Esophagus (tissue), 2 donors: Measurements from ENCODE around the gene WRAP53. TPM values are rescaled to one million over a fixed set of nuclear protein-coding genes. Genes with fewer than 3 reads are reported as not detected.

ENCODE experiments used
- H3K27ac ChIP-seq, 2 donors: one replicate each; pipeline ENCODE4 v1.5.1; 2013; ENCODE audit warnings: low read depth in 2 of 2, mild to moderate bottlenecking in 2 of 2, inconsistent platforms in 1 of 2, low read length in 1 of 2, moderate library complexity in 1 of 2
- H3K27me3 ChIP-seq, 2 donors: one replicate each; pipeline ENCODE4 v1.6.1; 2013; ENCODE audit warnings: low read length in 2 of 2, control low read depth in 1 of 2, mild to moderate bottlenecking in 1 of 2; ENCODE audit not compliant: insufficient read depth in 2 of 2, control insufficient read depth in 1 of 2
- H3K36me3 ChIP-seq, 2 donors: one replicate each; pipeline ENCODE4 v1.6.1; 2013; ENCODE audit warnings: low read length in 1 of 2; ENCODE audit not compliant: control insufficient read depth in 2 of 2, insufficient read depth in 2 of 2
- H3K4me1 ChIP-seq, 2 donors: one replicate each; pipeline ENCODE4 v1.6.1; 2013; ENCODE audit warnings: low read length in 1 of 2; ENCODE audit not compliant: control insufficient read depth in 2 of 2, insufficient read depth in 2 of 2
- H3K4me3 ChIP-seq, 2 donors: one replicate each; pipeline ENCODE4 v1.5.1; 2013; ENCODE audit warnings: low read length in 2 of 2, mild to moderate bottlenecking in 2 of 2, low read depth in 1 of 2, moderate library complexity in 1 of 2
- H3K9me3 ChIP-seq, 2 donors: one replicate each; pipeline ENCODE4 v1.6.1; 2013; ENCODE audit warnings: mild to moderate bottlenecking in 2 of 2, low read depth in 1 of 2, low read length in 1 of 2, moderate library complexity in 1 of 2; ENCODE audit not compliant: control insufficient read depth in 2 of 2, insufficient read depth in 1 of 2
- WGBS, 2 donors: extraction: QIAGEN DNeasy Blood & Tissue Kit; methylation state at CpG; one replicate each; pipeline ENCODE4 v1.1.7; 2013; 5-methylcytosine and 5-hydroxymethylcytosine counted together
- polyA plus RNA-seq, 2 donors: library from polyadenylated mRNA; stranded (reverse); fragments of 200-250 nt; gene quantifications; one replicate each; pipeline ENCODE4 v1.2.3, GENCODE V29; 2013
- donor health status: healthy with polysubstance abuse.
- donor health status: Bipolar disorder and iron deficiency.

WRAP53 gene
- polyA plus RNA-seq, 2 donors = 5.5 to 13.3 TPM

DNA sequence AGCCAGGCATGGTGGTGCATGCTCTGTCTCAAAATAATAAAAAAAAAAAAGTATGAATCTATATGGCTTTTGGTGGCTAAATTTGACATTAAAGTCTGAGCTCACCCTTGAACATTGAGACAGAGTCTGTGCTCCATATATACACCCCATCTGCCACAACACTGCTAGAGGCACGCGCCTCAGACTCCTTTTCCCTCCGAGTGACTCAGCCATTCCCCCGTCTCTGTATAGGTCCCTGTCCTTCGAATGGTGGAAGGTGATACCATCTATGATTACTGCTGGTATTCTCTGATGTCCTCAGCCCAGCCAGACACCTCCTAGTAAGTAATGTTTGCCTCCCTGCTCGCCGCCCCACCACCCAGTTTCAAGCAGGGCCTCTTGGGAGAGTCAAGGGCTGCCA lies 12.2 kb downstream of the WRAP53 start:
- Histone ChIP-seq H3K27ac (no peak overlapping the region), H3K27me3 (peaks cover 0 to 5% of the 10 kb centered on the region in 2 donors), H3K9me3 (no peaks in the 10 kb centered on the region), H3K36me3 (peaks cover 8 to 12% of the 10 kb centered on the region in 2 donors), H3K4me3 (no peak overlapping the region), H3K4me1 (peaks cover 0 to 9% of the 10 kb centered on the region in 2 donors)
- WGBS, 2 donors = 94% methylated on average over 7 of the region's 7 CpGs

DNA sequence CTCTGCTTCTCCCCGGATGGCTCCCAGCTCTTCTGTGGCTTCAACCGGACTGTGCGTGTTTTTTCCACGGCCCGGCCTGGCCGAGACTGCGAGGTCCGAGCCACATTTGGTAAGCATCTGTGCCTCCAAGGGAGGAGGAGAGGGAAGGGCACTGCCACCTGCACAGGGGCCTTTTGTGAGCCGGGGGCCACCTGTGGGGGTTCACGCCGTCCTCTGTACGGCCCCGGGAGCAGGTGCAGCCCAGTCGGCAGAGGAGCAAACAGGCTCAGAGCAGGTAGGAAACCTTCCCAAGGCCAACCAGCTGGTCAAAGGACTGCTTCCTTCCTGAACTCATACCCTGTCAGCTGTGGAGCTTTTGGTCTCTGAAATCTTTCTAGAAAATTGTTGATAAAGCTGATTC lies 13.4 kb downstream of the WRAP53 start:
- peaks cover 8 to 12% of the 10 kb centered on the region in 2 donors for H3K36me3 ChIP-seq
- H3K27me3 ChIP-seq = peaks cover 0 to 5% of the 10 kb centered on the region in 2 donors
- peaks cover 0 to 9% of the 10 kb centered on the region in 2 donors for H3K4me1 ChIP-seq
- H3K27ac ChIP-seq = no peak overlapping the region
- H3K9me3 ChIP-seq = no peaks in the 10 kb centered on the region
- H3K4me3 ChIP-seq = no peak overlapping the region
- WGBS, 2 donors = 91 to 94% methylated on average over 14 of the region's 14 CpGs

GRCh38 chr17:7702776-7703175 lies 14.5 kb downstream of the WRAP53 start:
- H3K4me1 ChIP-seq = peaks cover 0 to 9% of the 10 kb centered on the region in 2 donors
- peaks cover 0 to 5% of the 10 kb centered on the region in 2 donors for H3K27me3 ChIP-seq
- H3K9me3 ChIP-seq = no peaks in the 10 kb centered on the region
- no peak overlapping the region for H3K4me3 ChIP-seq
- H3K36me3 ChIP-seq = peaks cover 8 to 12% of the 10 kb centered on the region in 2 donors
- H3K27ac ChIP-seq = no peak overlapping the region
- WGBS, 2 donors = 89 to 91% methylated on average over 13 of the region's 13 CpGs

DNA sequence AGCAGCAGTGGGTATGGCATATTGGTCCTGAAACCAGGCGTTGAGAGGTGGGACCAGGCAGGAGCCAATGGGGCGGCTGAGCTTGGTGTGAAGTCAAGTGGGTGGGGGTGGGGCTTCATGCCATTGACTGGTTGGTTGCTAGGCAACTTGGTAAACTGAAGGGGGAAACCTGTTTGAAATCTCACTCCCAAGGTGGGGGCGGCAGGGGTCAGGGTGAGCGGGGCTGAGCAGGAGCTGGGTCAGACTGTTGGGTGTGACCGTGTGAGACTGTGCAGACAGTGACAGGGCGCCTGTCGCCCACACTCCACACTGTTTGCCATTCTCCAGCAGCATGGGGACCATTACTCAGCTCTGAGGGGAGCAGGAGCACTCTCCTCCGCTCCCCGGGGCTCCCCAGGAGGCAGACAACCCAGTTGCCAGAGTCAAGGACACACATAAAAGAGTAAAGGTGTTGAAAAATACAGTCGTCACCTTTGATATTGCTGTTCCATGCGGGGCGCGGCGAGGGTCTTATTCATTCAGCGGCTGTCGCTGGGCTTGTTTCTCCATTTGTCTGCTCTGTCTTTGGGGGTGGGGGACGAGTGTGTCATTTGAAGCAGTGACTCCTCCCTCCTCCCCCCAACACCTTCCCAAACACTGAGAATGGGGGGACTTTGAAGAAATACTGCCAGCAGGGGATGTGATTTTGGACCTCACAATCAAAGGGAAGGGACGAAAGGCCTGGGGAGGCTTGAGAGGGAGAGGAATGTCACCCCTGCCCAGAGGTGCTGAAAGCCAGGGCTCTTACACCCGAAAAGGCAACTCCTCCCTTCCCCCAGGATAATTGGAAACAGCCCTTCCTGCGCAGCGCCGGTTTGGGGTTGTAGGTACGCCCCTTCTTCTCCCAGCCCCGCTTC lies 15.6 kb downstream of the WRAP53 start:
- WGBS, 2 donors = 28 to 34% methylated on average over 24 of the region's 24 CpGs
- Histone ChIP-seq H3K4me1 (peaks cover 0 to 9% of the 10 kb centered on the region in 2 donors), H3K4me3 (no peak overlapping the region), H3K36me3 (peaks cover 8 to 12% of the 10 kb centered on the region in 2 donors), H3K27ac (no peak overlapping the region), H3K9me3 (no peaks in the 10 kb centered on the region), H3K27me3 (peaks cover 0 to 5% of the 10 kb centered on the region in 2 donors)

DNA sequence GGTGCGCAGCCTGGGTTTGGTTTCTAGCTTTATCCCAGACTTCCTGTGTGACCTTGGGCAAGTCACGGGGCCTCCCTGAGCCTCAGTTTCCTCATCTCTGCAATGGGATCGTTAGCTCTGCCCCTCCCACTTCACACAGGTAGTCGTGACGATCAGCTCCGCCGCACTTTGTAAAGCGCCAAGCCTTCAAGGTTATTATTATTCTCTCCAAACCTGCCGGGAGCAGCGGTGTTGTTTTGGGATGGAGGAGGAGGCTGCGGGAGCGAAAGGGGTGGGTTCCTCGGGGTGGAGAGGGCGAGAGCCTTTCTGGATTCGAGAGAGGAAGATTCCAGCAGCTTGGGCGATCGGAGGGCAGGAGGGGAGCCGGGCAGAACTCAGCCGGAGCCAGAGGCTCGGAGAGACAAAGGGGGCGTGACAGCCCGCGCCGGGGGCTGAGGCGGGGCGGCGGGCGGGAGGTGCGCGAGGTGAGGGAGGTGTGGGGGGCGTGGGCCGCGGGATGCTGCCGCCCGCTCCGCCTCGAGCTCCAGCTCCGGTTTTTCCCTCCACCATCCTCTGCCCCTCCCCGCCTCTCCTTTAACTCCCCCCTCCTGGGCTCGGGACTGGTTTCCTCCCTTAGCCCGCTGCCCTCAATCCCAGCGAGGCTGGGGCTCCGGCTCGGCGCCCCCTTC lies 16.5 kb downstream of the WRAP53 start, which contains the start of gene EFNB3:
Gene EFNB3, plus strand, starts transcription at position 602 of the 668 bp plus-strand sequence. CDS start 397 bp downstream, outside the sequence.
- H3K36me3 ChIP-seq = peaks cover 8 to 12% of the 10 kb centered on the region in 2 donors
- 2% methylated on average over 24 to 45 of the region's 45 CpGs for WGBS, 2 donors
- H3K4me1 ChIP-seq = peaks cover 0 to 9% of the 10 kb centered on the region in 2 donors
- H3K9me3 ChIP-seq = no peaks in the 10 kb centered on the region
- H3K4me3 ChIP-seq = peak within 1 kb of the TSS; percentile 17 to 31
- peaks cover 0 to 5% of the 10 kb centered on the region in 2 donors for H3K27me3 ChIP-seq
- no peak within 1 kb of the TSS for H3K27ac ChIP-seq

- no peaks in the 10 kb centered on the region for H3K9me3 ChIP-seq
- WGBS, 2 donors = 3 to 5% methylated on average over 46 to 50 of the region's 50 CpGs
- H3K4me3 ChIP-seq = peak overlapping the region; percentile 17 to 31
- peaks cover 8 to 10% of the 10 kb centered on the region in 2 donors for H3K36me3 ChIP-seq
- H3K27ac ChIP-seq = no peak overlapping the region
- H3K4me1 ChIP-seq = peaks cover 2 to 9% of the 10 kb centered on the region in 2 donors
- peaks cover 0 to 5% of the 10 kb centered on the region in 2 donors for H3K27me3 ChIP-seq
Measured at GRCh38 chr17:7705269-7706255, 17.3 kb downstream of the WRAP53 start.

DNA sequence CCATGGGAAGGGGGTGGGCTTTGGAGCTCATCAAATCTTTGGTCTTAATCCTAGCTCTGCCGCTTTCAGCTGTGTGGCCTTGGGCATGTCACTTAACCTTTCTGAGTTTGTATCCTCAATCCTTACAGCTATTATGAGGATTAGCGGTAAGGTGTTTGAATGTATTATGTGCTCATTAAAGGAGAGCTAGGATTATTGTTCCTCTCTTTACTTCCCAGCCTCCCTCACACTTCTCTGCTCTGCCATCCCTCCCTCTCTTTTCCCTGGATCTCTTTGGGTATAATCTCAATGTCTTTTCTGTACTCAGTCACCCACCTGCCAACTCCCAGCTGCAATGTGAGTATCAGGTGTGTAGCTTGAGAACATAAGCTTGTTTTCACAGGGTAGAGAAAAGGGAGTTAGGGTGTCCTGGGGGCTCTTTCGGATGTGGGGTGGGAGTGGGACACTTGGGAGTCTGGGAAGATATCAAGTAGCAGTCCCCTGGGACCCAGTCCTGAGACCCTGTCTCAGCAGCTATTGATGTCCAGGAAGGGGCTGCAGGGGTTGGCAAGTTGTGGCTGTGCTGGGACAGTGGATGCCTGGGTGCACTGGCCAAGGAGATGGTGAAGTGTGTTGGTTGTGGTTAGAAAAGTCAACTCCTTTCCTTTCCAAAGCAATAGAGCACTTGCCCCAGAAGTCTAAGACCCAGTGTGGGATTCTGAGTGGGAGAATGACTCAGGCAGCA lies 18.5 kb downstream of the WRAP53 start:
- H3K27ac ChIP-seq = no peak overlapping the region
- no peaks in the 10 kb centered on the region for H3K9me3 ChIP-seq
- H3K27me3 ChIP-seq = peaks cover 0 to 5% of the 10 kb centered on the region in 2 donors
- peaks cover 3 to 4% of the 10 kb centered on the region in 2 donors for H3K36me3 ChIP-seq
- H3K4me1 ChIP-seq = peaks cover 2 to 9% of the 10 kb centered on the region in 2 donors
- WGBS, 2 donors = 83 to 94% methylated on average over 3 of the region's 3 CpGs
- no peak overlapping the region for H3K4me3 ChIP-seq

DNA sequence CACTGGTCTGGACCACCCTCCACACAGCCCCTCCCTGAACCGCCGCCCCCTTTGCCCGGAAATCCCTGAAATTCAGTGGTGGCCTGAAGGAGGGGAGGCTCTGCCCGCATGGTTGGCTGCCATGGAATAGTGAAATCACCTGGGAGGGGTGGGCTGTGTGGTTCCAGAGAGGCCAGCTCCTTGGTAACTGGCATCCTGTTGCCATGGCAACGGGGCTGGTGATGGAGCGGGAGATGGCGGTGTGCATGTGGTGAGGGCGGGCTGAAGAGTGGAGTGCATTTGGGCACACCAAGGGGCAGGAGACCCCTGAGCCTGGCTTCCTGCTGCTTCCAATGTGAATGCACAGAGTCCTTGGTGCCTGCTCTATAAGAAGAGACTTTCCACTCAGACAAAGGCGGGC lies 19.2 kb downstream of the WRAP53 start:
- WGBS, 2 donors = 80 to 82% methylated on average over 9 of the region's 9 CpGs
- H3K4me1 ChIP-seq = peaks cover 2 to 9% of the 10 kb centered on the region in 2 donors
- no peak overlapping the region for H3K27ac ChIP-seq
- H3K9me3 ChIP-seq = no peaks in the 10 kb centered on the region
- peaks cover 0 to 5% of the 10 kb centered on the region in 2 donors for H3K27me3 ChIP-seq
- H3K36me3 ChIP-seq = peaks cover 0 to 4% of the 10 kb centered on the region in 2 donors
- no peak overlapping the region for H3K4me3 ChIP-seq
